DMS79 (cell line): ENCODE data around the gene TMEM114.

ENCODE experiments used
- DNase-seq: peaks from one replicate; lab custom pipeline; 2025; lab: John Stamatoyannopoulos, UW

Gene TMEM114

DNA sequence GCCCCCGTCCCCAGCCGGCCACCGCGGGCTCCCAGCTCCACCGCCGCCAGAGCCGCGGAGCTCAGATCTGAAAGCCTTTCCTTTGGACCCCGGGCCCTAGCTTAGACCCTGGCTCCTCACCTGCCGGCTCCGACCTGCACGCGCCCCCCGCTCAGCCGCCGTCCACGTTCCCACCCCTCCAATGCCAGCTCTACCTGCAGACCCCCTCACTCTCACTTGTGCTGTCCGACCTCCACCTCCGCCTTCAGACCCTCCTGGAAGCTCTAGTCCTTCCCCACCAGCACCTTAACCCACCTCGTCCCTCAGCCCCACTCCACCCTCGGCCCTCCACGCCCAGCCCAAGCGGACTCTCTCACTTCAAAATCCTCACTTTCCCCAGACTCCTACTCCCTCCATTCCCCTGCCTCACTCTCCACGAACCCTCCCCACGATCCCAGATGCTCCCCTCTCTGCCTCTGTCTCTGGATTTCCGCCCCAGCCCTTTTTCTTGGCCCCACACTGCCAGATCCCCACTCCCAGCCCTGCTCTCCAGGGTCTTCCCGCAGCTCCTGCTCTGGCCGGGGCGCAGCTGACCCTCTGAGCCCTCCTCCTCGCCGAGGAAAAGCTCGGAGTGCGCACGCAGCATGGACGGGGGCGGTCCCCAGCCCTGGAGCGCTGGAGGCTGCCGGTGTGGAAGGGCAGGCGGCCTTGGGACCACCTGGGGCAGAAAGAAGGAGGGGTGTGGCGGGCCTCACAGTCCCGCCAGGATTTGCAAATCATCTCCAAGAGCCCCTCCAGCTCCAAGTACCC lies at the start of gene TMEM114:
Gene TMEM114 (minus strand): TSS at position 612 of the 789 bp plus-strand sequence. CDS start 673 bp downstream, outside the sequence.
- DNase-seq = no peak

DNA sequence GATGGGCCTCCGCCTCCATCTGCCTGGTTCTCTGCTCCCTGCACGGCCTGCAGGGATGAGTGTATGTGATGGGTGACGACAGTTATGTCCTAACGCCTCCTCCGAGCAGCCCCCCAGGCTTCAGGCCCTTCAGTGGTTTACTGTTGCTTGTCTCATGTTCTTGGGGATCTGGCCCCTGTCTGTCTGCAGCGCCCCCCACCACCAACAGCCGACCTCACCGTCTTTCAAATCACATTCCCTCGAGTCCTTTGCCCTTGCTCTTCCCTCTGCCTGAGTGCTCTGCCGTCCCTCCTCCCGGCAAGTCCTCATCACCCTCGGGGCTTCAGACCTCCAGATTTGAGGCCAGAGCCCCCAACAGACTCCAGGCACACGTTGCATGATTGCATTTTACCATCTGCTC lies 49.4 kb upstream of the TMEM114 start:
- DNase-seq = no peak

DNA sequence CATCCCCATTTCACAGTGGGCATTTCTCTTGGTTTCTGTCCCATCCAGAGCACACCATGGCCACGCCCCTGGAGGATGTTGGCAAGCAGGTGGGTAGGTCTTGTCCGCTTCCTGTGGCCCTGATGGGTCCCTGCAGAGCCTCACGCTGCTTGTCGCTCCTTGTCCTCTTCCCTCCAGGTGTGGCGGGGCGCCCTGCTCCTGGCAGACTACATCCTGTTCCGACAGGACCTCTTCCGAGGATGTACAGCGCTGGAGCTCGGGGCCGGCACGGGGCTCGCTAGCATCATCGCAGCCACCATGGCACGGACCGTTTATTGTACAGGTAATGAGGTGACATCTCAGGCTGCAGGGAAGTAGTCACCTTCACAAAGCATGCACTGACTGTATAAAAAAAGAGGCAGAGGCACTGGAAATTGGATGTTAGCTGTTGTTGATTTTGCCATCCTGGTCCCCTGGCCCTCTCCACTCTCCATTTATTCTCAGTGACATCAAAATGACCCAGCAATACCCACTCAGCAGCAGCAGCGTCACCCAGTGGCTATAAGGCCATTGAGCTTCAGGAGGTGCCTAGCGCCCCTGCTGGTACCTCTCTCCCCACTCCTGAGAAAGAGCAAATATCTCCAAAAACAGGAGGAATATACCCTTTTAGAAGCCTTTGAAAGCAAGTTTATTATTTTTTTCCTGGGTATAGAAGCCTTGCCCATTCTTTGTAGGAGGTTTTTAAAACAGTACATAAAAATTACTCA lies 44.9 kb upstream of the TMEM114 start:
- DNase-seq = no peak

DNA sequence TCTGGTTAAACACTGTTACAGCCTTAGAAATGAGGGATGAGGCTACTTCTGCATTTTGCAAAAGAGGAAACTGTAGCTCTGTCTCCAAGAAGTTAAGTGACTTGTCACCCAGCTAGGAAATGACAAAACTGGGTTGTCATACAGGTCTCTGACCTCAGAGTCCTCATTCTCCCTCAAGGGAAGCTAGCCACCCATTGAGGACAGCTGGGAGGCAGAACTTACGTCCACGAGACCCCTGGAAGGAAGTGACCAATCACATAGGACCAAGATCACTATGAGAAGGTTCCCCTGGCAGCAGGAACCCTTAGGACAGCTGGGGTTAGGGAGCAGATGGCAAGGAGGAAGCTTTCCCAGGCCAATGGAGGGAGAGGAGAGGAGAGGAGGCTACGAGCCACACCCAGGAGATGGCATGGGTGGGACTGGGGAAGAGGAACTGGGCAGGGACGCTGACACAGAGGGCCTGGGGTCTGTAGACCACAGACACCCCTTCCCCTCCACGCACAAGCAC lies 42.4 kb upstream of the TMEM114 start:
- DNase-seq = no peak

DNA sequence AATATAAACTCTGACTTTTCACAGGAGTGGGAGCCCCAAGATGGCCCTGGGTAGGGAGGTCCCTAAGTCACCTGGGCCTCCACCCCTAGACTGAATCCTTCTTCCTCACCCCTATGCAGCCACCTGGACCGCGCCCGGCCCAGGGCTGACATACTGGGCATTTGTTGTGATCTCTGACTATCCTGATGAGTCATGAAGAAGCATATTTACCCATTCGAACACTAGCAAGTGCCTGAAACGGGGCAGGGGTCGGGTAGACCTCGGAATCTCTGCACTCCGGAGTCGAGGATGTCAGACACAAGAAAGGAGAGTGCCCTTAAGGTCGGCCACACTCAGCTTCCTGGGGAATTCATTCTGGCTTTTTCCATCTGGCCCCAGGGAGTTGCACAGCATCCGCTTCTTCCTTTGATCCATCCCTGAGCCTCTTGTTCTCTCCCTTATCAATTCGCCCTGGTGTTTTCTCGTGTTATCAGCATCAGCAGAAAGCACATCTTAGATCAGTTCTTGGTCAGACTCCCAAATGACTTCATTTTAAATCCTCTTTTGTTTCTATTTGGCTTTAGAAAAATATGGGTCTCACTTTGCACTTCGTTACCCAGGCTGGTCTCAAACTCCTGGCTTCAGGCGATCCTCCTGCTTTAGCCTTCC lies 41.6 kb upstream of the TMEM114 start:
- DNase-seq = no peak

DNA sequence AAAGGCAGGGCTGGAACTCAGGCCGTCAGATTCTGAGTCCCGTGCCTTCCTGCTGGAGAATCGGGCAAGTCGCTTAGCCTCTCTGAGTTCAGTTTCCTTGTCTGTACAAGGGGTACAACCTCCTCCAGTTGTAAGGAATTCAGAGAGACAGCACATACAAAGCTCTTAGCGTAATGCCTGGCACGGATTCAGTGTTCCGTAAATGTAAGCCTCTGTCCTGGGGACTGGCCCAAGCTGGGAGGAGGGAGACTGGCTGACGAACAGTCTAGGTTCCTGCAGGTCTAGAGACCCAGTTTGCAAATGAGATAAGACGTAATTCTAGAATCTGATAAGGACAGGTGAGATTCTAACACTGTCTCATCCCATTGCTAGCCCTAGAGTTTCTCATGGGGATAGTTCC lies 41.1 kb upstream of the TMEM114 start:
- no peak for DNase-seq

DNA sequence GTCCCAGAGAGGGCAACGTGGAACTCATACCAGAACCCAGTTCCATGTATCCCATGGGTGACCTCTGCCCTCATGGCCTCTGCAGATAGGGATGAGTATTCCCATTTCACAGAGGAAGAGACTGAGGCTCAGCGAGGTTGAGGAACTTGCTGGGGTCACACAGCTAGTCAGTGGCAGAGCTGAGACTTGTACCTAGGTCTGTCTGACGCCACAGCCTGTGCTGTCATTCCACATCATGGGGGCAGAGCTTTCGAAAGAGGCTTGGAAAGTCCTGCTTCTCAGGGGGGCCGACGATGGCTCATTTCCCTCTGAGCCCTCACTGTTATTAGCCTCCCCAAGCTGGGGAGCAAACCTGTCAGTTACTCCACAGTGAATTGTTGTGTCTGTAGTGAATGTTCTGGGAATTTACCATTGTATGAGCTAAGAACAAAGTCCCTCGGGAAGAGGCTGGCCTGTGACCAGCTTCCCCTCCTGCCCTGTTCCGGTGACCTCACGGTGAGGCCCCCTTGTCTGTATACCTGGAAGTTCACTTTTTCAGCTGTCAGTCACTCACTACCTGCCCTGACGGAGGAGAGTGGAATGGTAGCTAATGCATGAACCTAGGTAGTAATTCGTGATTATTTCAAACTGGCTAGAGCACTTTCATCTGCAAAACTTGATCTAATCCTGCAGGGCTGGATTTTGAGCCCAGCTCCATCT lies 40.1 kb upstream of the TMEM114 start:
- DNase-seq = no peak

DNA sequence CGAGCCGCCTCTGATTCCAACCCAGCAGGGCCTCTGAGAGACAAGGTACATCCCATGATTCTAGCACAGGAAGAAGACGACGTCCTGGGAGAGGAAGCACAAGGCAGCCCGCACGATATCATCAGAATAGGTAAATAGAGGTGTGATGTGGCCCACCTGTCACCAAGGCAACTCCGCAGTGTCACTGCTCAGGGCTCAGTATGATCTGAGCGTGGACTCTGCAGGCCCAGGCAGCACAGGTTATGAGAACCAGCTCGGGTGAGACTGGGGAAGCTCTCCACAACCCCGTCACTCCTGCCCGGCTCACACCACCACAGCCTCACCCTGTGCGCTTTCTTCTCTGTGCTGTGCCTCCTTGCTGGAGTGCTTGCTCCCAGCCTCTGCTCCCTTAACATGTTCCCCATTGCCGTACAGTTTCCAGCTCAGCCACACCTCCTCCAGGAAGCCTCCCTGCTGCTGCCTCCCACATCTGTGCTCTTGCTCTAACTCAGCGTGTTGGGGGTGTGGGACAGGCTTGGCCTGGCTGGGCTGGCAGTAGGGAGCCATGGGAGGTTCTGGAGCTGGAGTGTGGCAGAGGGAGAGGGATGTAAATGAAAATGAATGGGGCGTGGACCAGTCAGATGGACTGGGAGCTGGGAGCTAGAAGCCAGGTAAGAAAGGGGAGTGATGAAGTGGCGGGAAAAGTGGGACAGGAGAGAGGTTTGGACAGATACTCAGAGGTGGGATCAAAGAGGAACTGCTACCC lies 38.8 kb upstream of the TMEM114 start:
- no peak for DNase-seq

DNA sequence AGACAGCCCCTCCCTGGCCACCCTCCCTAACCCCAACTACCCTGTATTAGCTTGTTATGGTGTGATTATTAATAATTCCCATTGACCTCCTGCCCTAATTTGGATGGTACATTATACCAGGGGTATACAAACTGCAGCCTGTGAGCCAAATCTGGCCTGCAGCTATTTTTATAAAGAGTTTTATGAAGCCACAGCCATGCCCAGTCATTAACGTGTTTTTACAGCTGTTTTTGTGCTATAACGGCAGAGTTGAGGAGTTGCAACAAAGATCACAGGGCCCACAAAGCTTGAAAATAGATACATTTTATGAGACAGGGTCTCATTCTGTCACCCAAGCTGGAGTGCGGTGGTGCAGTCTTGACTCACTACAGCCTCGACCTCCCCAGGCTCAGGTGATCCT lies 37.1 kb upstream of the TMEM114 start:
- no peak for DNase-seq

DNA sequence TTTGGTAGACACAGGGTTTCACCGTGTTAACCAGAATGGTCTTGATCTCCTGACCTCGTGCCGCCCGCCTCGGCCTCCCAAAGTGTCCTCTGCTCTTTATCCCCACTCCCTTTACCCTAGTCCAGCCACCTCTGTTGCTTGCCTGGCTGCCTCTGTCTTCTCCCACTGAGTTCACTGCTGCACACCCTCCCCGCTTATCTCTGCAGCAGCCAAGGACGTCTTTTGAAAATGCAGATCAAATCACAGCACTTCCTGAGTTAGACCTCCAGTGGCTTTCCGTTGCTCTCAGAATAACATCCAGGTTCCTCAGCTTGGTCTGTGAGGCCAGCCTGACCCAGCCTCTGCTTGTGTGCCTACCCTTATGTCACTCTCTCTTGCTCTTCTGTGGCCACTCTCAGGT lies 36.6 kb upstream of the TMEM114 start:
- DNase-seq = no peak

DNA sequence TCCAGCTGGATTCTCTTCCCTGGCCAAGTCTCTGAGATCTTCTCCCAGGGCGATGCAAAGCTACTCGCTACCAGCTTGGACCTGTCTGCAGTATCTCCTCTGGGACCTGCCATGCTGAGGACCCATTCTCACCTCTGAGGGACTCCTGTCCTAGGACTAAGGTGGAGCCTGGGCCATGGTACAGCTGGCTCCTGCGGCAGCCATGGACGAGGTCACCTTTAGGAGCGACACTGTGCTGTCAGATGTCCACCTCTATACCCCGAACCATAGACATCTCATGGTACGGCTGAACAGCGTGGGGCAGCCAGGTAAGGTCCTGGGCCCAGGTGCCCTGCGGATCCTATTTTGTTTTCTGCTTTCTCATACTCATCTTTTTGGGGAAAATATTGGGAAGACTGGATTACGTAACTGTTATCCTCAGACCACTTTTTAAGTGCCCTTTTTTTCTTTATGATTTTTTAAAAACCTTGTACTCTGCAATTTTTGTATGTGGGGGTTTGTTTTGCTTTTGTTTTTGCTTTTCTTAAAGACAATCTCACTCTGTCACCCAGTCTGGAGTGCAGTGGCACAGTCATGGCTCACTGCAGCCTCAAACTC lies 35.3 kb upstream of the TMEM114 start:
- DNase-seq = no peak

DNA sequence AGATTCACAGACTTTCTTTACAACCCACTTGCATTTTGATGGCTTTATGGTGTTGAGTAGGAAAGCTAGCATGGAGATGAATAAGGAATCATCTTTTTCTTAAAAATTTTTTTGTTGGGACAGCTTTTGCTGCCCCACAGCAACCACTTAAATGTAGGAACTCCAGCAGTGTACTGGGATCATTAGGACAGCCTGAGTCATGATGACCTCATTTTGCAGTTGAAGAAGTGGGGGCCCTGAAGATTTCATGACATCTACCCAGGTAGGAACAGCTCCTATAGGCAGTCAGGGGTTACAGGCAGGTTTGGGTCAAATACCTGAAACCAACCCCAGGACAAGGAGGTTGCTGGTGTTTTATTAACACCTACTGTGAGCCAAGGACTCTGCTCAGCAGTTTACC lies 33.3 kb upstream of the TMEM114 start:
- no peak for DNase-seq

DNA sequence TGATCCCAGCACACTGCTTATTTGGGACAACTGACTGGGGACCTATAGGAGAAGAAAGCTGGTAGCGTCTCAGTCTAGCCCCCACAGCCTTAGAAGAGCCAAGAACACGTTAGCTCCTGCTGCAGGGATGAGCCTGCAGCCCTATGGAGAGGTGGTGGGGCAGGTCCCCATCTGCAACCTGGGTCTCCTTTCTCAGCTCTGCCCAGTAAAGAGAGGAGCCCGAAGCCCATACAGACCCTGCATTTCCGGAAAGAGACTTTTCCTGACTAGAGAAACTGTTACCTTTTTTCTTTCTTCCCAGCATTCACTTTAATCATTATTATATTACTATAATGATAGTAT lies 32.0 kb upstream of the TMEM114 start:
- no peak for DNase-seq

DNA sequence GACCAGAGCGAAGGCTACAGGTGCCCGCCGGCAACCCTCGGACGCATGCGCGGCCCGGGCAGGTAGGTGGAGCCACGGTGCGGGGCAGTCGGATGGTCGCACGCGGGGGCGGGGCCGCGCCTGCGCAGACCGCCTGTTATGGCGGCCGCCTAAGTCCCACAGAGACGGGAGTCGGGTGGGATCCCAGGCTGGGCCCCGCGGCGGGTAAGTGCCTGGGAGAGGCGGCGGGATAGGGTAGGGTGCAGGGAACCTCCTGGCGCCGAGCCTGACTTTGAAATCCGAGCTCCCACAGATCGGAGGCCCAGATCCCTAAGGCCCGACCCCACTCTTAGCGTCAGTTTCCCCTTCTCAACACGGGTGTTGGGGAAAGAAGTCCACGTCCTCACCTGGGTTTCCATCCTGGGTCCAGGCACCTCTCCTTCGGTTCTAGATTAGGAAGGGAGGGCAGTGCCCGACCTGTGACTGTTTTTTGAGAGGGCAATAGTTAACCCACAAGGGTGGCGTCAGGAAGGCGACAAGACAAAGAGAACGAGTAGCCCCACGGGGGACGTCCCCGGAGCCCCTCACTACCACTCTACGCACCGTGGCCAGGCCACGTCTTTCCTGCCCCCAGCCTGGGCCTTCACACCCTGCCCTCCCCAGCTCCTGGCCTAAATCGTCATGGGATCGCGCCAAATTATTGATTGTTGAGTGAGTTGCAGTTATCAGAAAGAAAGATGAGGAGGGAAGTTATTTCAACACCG lies 31.4 kb upstream of the TMEM114 start, which contains the start of gene METTL22:
Gene METTL22 (plus strand): TSS at position 127 of the 743 bp plus-strand sequence. CDS start 3,968 bp downstream, outside the sequence.
- peak; percentile 25 for DNase-seq

DNA sequence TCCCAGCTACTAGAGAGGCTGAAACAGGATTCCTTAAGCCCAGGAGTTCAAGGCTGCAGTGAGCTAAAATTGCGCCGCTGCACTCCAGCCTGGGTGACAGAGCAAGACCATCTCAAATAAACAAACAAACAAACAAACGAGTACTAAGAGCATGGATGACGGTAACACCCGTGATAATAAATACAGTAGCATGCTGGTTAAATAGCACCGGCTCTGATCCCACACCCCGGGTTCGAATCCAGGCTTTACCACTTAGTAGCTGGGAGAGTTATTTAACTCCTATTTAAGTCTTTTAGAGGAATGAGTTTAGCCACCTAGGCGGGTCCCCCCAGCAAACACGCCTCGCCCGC lies 30.9 kb upstream of the TMEM114 start:
- no peak for DNase-seq

DNA sequence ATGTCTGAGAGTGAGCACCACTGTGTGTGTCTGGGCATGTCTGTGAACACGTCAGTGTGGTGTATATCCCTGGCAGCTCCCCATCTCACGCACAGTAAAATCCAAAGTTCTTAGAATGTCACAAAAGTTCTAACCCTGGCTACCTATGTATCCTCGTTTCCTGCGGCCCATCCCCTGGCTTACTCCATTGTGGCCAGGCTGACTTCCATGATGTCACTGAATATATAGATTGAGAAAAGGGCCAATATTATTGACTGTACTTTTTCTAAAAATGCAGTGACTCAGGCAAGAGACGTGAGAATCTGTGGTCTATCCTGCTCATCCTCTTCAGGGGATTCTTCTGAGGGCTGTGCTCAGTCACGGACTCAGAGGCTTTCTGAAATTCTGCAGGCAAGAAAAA lies 30.2 kb upstream of the TMEM114 start:
- DNase-seq = no peak

DNA sequence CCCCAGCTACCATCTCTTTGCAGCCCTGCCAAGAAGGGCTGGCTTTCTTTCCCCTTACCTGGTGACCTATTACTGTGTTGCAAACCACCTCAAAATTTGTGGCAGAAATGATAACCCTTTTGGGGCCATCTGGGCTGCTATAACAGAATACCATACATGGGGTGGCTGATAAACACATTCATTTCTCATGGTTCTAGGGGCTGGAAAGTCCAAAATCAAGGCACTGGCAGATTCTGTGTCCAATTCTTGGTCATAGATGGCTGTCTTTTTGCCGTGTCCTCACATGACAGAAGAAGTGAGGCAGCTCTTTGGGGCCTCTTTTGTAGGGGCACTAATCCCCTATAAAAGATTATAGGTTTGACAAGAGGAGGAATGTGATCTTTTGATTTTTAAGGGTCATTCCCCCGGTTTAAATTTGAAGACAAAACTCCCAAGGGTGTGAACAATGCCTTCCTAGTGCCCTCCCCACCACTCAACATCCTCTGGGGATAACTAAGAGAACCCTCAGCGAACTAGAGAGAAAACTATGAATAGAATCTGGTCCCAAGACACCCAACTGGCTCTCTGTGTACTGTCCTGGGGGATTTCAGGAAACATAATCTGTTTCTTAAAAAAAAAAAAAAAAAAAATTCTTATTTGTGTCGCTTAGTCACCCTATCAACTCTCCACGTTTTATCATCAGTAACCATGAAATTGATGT lies 29.5 kb upstream of the TMEM114 start:
- no peak for DNase-seq

DNA sequence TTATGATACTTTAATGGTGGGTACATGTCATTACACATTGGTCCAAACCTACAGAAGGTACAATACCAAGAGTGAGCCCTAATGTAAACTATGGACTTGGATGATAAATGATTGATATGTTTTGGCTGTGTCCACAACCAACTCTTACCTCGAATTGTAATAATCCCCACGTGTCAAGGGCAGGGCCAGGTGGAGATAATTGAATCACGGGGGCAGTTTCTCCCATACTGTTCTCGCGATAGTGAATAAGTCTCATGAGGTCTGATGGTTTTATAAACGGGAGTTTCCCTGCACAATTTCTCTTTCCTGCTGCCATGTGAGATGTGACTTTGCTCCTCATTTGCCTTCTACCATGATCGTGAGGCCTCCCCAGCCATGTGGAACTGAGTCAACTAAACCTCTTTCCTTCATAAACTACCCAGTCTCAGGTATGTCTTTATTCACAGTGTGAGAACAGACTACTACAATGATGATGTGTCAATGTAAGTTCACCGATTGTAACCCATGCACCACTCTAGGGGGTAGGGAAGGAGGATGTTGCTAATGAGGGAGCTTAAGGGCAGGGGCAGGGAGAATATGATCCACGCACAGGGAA lies 24.2 kb upstream of the TMEM114 start:
- no peak for DNase-seq

DNA sequence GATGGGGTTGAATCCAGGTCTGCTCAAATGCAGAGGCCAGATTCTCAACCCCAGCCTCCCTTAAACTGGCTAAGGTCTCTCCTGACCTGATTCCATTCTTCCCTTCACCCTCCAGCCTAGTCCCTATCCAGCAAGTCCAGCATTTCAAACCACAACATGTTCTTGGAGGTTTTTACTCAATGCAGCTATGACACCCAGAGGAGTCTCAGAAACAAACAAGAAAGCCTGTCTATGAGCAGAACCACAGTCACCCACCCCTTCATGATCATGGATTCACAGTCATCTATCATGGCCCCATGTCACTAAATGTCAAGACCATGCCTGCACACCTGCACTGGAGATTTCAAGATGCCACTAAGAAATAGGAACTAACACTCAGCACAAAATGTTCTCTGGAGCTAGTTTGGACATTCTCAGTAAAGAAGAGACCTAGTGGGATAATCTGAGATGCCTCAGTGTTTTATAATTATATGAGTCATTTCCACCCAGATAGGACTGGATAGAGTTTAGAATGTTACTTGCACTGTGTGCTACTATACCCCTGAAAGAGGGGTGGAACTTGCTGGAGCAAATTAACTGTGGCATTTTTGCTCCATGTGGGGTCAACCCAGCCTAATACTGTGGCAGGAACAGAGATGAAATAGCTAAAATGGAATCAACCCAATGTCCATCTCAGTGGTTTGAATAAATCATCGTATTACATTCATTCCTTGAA lies 21.7 kb upstream of the TMEM114 start:
- no peak for DNase-seq
